HL-60 (cell line): ENCODE results near the gene IFNLR1.

Experiments used
- DNase-seq, 2 experiments: peaks; one replicate each; pipeline ENCODE4 v3.0.0-alpha.2; 2010 to 2020; ENCODE audit warnings: low read depth in 1 of 2, low spot score in 1 of 2
- H3K27ac ChIP-seq: fragments of 250-450 bp; sonication (Bioruptor Pico); replicated peaks from 2 replicates; pipeline ENCODE4 v1.5.1; 2020; ENCODE audit warnings: mild to moderate bottlenecking, moderate library complexity
- H3K27me3 ChIP-seq: fragments of 250-450 bp; sonication (Bioruptor Pico); 2 replicates; pipeline ENCODE4 v1.5.1; 2021; ENCODE audit warnings: mild to moderate bottlenecking, moderate library complexity; ENCODE audit not compliant: insufficient read depth, poor library complexity, severe bottlenecking
- H3K4me3 ChIP-seq: replicated peaks from 2 replicates; pipeline ENCODE4 v1.5.1; 2011; ENCODE audit warnings: mild to moderate bottlenecking, control low read depth, low read length; ENCODE audit not compliant: insufficient read depth
- GABPA ChIP-seq: IDR thresholded peaks from 2 replicates; pipeline ENCODE4 v1.6.1; 2012; ENCODE audit warnings: low read depth
- POLR2AphosphoS5 ChIP-seq: IDR thresholded peaks from 2 replicates; pipeline ENCODE4 v1.6.1; 2012; ENCODE audit warnings: low read depth
- SPI1 ChIP-seq: IDR thresholded peaks from 2 replicates; pipeline ENCODE4 v1.6.1; 2012; ENCODE audit warnings: low read depth, mild to moderate bottlenecking, borderline replicate concordance
- TF ChIP-seq, protein P1 (sequence below): IDR thresholded peaks from 2 replicates; pipeline ENCODE4 v1.6.1; 2012; ENCODE audit warnings: low read depth; ENCODE audit not compliant: insufficient replicate concordance
- TF ChIP-seq, protein P2 (sequence below): IDR thresholded peaks from one replicate; pipeline ENCODE4 v1.5.1; 2011; ENCODE audit warnings: low read length, control low read depth, inconsistent platforms; ENCODE audit not compliant: insufficient read depth

The IFNLR1 gene

GRCh38 chr1:24231701-24232100 is 44.6 kb upstream of the IFNLR1 start:
- Histone ChIP-seq H3K27ac (no peak overlapping the region), H3K4me3 (no peak overlapping the region), H3K27me3 (no peaks in the 10 kb centered on the region)
- TF ChIP-seq GABPA: no peak
- TF ChIP-seq SPI1: no peak
- TF ChIP-seq POLR2AphosphoS5: no peak
- TF ChIP-seq, protein P1, sequence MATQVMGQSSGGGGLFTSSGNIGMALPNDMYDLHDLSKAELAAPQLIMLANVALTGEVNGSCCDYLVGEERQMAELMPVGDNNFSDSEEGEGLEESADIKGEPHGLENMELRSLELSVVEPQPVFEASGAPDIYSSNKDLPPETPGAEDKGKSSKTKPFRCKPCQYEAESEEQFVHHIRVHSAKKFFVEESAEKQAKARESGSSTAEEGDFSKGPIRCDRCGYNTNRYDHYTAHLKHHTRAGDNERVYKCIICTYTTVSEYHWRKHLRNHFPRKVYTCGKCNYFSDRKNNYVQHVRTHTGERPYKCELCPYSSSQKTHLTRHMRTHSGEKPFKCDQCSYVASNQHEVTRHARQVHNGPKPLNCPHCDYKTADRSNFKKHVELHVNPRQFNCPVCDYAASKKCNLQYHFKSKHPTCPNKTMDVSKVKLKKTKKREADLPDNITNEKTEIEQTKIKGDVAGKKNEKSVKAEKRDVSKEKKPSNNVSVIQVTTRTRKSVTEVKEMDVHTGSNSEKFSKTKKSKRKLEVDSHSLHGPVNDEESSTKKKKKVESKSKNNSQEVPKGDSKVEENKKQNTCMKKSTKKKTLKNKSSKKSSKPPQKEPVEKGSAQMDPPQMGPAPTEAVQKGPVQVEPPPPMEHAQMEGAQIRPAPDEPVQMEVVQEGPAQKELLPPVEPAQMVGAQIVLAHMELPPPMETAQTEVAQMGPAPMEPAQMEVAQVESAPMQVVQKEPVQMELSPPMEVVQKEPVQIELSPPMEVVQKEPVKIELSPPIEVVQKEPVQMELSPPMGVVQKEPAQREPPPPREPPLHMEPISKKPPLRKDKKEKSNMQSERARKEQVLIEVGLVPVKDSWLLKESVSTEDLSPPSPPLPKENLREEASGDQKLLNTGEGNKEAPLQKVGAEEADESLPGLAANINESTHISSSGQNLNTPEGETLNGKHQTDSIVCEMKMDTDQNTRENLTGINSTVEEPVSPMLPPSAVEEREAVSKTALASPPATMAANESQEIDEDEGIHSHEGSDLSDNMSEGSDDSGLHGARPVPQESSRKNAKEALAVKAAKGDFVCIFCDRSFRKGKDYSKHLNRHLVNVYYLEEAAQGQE: no peak
- TF ChIP-seq, protein P2, sequence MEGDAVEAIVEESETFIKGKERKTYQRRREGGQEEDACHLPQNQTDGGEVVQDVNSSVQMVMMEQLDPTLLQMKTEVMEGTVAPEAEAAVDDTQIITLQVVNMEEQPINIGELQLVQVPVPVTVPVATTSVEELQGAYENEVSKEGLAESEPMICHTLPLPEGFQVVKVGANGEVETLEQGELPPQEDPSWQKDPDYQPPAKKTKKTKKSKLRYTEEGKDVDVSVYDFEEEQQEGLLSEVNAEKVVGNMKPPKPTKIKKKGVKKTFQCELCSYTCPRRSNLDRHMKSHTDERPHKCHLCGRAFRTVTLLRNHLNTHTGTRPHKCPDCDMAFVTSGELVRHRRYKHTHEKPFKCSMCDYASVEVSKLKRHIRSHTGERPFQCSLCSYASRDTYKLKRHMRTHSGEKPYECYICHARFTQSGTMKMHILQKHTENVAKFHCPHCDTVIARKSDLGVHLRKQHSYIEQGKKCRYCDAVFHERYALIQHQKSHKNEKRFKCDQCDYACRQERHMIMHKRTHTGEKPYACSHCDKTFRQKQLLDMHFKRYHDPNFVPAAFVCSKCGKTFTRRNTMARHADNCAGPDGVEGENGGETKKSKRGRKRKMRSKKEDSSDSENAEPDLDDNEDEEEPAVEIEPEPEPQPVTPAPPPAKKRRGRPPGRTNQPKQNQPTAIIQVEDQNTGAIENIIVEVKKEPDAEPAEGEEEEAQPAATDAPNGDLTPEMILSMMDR: no peak
- DNase-seq: no peak

DNA sequence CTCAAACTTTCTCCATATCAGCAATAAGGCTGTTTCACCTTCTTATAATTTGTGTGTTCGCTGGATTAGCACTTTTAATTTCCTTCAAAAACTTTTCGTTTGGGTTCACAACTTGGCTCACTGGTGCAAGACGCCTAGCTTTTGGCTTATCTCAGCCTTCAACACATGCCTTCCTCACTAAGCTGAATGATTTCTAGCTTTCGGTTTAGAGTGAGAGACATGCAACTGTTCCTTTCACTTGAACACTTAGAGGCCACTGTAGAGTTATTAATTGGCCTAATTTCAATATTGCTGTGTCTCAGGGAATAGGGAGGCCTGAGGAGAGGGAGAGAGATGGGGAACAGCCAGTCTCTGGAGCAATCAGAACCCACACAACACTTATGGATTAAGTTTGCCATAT is 41.2 kb upstream of the IFNLR1 start:
- no peaks in the 10 kb centered on the region for H3K27me3 ChIP-seq
- TF ChIP-seq, protein P2: no peak
- TF ChIP-seq POLR2AphosphoS5 (no peak), SPI1 (no peak), GABPA (no peak)
- TF ChIP-seq, protein P1: no peak

GRCh38 chr1:24226749-24227148 is 39.7 kb upstream of the IFNLR1 start:
- no peak for DNase-seq
- Histone ChIP-seq H3K27me3 (no peaks in the 10 kb centered on the region), H3K27ac (no peak overlapping the region), H3K4me3 (no peak overlapping the region)
- TF ChIP-seq SPI1 (no peak), POLR2AphosphoS5 (no peak), GABPA (no peak)
- TF ChIP-seq, protein P1: no peak
- TF ChIP-seq, protein P2: no peak

More for the DNA sequence above, 41.2 kb upstream of the IFNLR1 start:
- H3K27ac ChIP-seq: no peak overlapping the region
- H3K4me3 ChIP-seq: no peak overlapping the region
- no peak for DNase-seq
